Fibroblast of pulmonary artery (primary cell): ENCODE measurements around the gene ELAC2.

Experiments
- DNase-seq: peaks from one replicate; pipeline ENCODE4 v3.0.0-alpha.2; 2010; ENCODE audit warnings: low read depth
- H3K4me3 ChIP-seq: replicated peaks from 2 replicates; pipeline ENCODE4 v1.5.1; 2011; ENCODE audit warnings: low read depth, mild to moderate bottlenecking, control low read depth, low read length, moderate library complexity
- CTCF ChIP-seq: IDR thresholded peaks from 2 replicates; pipeline ENCODE4 v1.5.1; 2011; ENCODE audit warnings: mild to moderate bottlenecking, control low read depth, low read length, inconsistent platforms; ENCODE audit errors: missing control alignments

Gene ELAC2

GRCh38 chr17:12998874-12999273 is 19.0 kb downstream of the ELAC2 start:
- TF ChIP-seq CTCF = no peak
- DNase-seq = no peak
- no peak overlapping the region for H3K4me3 ChIP-seq

- DNase-seq = no peak
- TF ChIP-seq CTCF = no peak
- no peak overlapping the region for H3K4me3 ChIP-seq
Observed at GRCh38 chr17:12998461-12998860, 19.4 kb downstream of the ELAC2 start.

GRCh38 chr17:12996941-12997340 is 20.9 kb downstream of the ELAC2 start:
- DNase-seq = no peak
- H3K4me3 ChIP-seq = no peak overlapping the region
- TF ChIP-seq CTCF = no peak

- DNase-seq = no peak
Observed at GRCh38 chr17:12996357-12996756, 21.5 kb downstream of the ELAC2 start.

GRCh38 chr17:12995896-12996295 is 21.9 kb downstream of the ELAC2 start:
- H3K4me3 ChIP-seq = no peak overlapping the region
- no peak for TF ChIP-seq CTCF
- DNase-seq = no peak

More at GRCh38 chr17:12996357-12996756, 21.5 kb downstream of the ELAC2 start:
- no peak overlapping the region for H3K4me3 ChIP-seq
- no peak for TF ChIP-seq CTCF

- no peak overlapping the region for H3K4me3 ChIP-seq
- no peak for DNase-seq
- TF ChIP-seq CTCF = no peak
Observed at GRCh38 chr17:12995106-12995895, 22.5 kb downstream of the ELAC2 start.
